Suprapubic skin (tissue), 4 donors: ENCODE data around the gene MDM4. TPM values are rescaled to one million over a fixed set of nuclear protein-coding genes. Genes with fewer than 3 reads are reported as not detected.
"Not testable (repeated sequence)": the region's sequence is repeated elsewhere in the genome, so short reads cannot be mapped to it uniquely, and the experiment has no call there.

Experiments
- DNase-seq, 2 donors: peaks; one replicate each; pipeline ENCODE4 v3.0.0-alpha.2; 2019; ENCODE audit warnings: low spot score in 2 of 2
- H3K27ac ChIP-seq: fragments of 200-600 bp; sonication (generic); one replicate; pipeline ENCODE4 v1.5.1; 2019
- H3K27me3 ChIP-seq: fragments of 200-600 bp; sonication (generic); one replicate; pipeline ENCODE4 v1.5.1; 2019
- H3K36me3 ChIP-seq: fragments of 200-600 bp; sonication (generic); one replicate; pipeline ENCODE4 v1.5.1; 2019
- H3K4me1 ChIP-seq: fragments of 200-600 bp; sonication (generic); one replicate; pipeline ENCODE4 v1.5.1; 2019
- H3K4me3 ChIP-seq: fragments of 200-600 bp; sonication (generic); one replicate; pipeline ENCODE4 v1.5.1; 2019; ENCODE audit warnings: mild to moderate bottlenecking
- H3K9me3 ChIP-seq: fragments of 200-600 bp; sonication (generic); one replicate; pipeline ENCODE4 v1.5.1; 2019
- EP300 ChIP-seq: sonication (generic); formaldehyde crosslinking; IDR thresholded peaks from one replicate; pipeline ENCODE4 v1.6.1; 2017; ENCODE audit warnings: antibody characterized with exemption
- POLR2A ChIP-seq, 2 donors: fragments of 450-650 bp; IDR thresholded peaks; one replicate each; pipeline ENCODE4 v1.6.1; 2017; ENCODE audit warnings: antibody characterized with exemption in 2 of 2, mild to moderate bottlenecking in 2 of 2, moderate library complexity in 2 of 2
- POLR2AphosphoS5 ChIP-seq, 3 donors: sonication (generic); formaldehyde crosslinking; IDR thresholded peaks; one replicate each; pipeline ENCODE4 v1.6.1; 2017; ENCODE audit warnings: antibody characterized with exemption in 3 of 3
- WGBS: methylation state at CpG from one replicate; pipeline ENCODE4 v1.1.5; 2018; 5-methylcytosine and 5-hydroxymethylcytosine counted together
- total RNA-seq, 4 donors: library from RNA; depleted of rRNA; stranded (reverse); fragments of >200 nt; gene quantifications; one replicate each; pipeline ENCODE4 v1.1.0, GENCODE V29; 2016
- TF ChIP-seq, protein P1 (sequence below), 2 donors: fragments of 200-600 bp in 1 of 2; fragments of 450-650 bp in 1 of 2; sonication (generic) in 1 of 2; IDR thresholded peaks; one replicate each; pipeline ENCODE4 v1.5.1; 2016 to 2019; ENCODE audit warnings: antibody characterized with exemption in 2 of 2, mild to moderate bottlenecking in 1 of 2, moderate library complexity in 1 of 2

Gene MDM4
- total RNA-seq, 4 donors from 2014 or later, result 49.1 to 222 (median 63.2) TPM

DNA sequence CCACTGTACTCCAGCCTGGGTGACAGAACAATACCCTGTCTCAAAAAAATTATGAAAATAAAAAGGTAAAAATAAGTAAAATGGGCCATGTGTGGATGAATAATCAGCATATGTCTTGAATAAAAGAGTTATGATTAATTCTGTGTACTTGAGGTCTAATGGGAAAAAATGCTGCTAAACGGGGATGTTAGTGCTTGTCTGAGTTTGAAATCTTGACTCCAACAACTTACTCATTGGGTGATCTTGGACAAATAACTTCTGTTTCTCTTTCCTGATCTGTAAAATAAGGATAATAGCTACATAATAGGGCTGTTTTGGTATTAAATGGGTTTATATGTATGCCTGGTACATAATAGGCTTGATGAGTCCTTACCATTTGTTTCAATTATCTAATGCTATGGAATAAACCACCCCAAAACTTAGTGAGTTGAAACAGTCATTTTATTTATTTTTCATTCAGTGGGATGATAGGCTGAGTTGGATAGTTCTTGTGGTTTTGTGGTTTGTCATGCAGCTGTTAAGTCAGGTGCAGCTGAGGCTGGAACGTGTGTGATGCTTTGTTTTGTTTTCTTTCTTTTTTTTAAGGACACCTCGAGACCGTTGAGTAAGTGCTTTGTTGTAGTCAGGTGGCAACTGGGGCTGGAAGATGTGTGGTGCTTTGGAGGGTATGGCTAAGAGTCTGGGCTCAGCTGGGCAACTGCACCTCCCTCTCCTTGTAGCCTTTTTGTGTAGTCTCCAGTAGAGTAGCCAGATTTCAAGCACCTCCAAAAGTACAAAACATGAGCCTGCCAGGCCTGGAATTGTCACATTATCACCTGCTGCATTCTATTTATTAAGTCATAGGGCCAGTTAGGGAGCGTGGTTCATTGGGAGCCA, 4.9 kb downstream of the MDM4 start:
- Histone ChIP-seq H3K27ac (no peak overlapping the region), H3K9me3 (no peaks in the 10 kb centered on the region), H3K4me1 (peaks cover 37% of the 10 kb centered on the region), H3K36me3 (peaks cover 8% of the 10 kb centered on the region), H3K4me3 (no peak overlapping the region), H3K27me3 (no peaks in the 10 kb centered on the region)
- no peak for DNase-seq
- WGBS, result 47% methylated on average over 5 of the region's 5 CpGs
- no peak for TF ChIP-seq POLR2A (IDR thresholded peaks at IDR 0.05)

DNA sequence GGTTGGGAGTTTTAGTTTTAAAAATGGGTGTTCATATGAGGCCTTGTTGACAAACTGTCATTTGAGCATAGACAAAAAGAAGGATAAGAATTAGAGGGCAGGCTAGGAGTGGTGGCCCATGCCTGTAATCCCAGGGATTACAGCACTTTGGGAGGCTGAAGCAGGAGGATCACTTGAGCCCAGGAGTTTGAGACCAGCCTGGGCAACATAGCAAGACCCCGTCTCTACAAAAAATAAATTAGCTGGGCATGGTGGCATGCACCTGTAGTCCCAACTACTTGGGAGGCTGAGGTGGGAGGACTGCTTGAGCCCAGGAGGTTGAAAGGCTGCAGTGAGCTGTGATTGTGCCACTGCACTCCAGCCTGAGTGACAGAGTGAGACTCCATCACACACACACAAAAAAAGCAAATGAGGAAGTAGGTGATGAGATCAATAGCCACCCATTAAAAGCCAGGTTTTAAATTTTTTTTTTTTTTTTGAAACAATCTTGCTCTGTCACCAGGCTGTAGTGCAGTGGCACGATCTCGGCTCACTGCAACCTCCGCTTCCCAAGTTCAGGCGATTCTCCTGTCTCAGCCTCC, 5.8 kb downstream of the MDM4 start:
- WGBS, result 74% methylated on average over 5 of the region's 5 CpGs
- peaks cover 35% of the 10 kb centered on the region for H3K4me1 ChIP-seq
- not testable (repeated sequence) for H3K27ac ChIP-seq, H3K4me3 ChIP-seq, H3K9me3 ChIP-seq, DNase-seq, H3K27me3 ChIP-seq
- peaks cover 18% of the 10 kb centered on the region for H3K36me3 ChIP-seq

GRCh38 chr1:204523605-204524215, 7.5 kb downstream of the MDM4 start:
- 94% methylated on average over 9 of the region's 9 CpGs for WGBS
- no peak for DNase-seq
- Histone ChIP-seq H3K27ac (no peak overlapping the region), H3K4me3 (no peak overlapping the region), H3K4me1 (peaks cover 22% of the 10 kb centered on the region), H3K27me3 (no peaks in the 10 kb centered on the region), H3K36me3 (peaks cover 32% of the 10 kb centered on the region), H3K9me3 (no peaks in the 10 kb centered on the region)
- TF ChIP-seq POLR2A (IDR thresholded peaks at IDR 0.05), result no peak
- TF ChIP-seq POLR2AphosphoS5 (IDR thresholded peaks at IDR 0.05), result no peak
- TF ChIP-seq, protein P1, sequence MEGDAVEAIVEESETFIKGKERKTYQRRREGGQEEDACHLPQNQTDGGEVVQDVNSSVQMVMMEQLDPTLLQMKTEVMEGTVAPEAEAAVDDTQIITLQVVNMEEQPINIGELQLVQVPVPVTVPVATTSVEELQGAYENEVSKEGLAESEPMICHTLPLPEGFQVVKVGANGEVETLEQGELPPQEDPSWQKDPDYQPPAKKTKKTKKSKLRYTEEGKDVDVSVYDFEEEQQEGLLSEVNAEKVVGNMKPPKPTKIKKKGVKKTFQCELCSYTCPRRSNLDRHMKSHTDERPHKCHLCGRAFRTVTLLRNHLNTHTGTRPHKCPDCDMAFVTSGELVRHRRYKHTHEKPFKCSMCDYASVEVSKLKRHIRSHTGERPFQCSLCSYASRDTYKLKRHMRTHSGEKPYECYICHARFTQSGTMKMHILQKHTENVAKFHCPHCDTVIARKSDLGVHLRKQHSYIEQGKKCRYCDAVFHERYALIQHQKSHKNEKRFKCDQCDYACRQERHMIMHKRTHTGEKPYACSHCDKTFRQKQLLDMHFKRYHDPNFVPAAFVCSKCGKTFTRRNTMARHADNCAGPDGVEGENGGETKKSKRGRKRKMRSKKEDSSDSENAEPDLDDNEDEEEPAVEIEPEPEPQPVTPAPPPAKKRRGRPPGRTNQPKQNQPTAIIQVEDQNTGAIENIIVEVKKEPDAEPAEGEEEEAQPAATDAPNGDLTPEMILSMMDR (IDR thresholded peaks at IDR 0.05), result no peak
- no peak for TF ChIP-seq EP300

DNA sequence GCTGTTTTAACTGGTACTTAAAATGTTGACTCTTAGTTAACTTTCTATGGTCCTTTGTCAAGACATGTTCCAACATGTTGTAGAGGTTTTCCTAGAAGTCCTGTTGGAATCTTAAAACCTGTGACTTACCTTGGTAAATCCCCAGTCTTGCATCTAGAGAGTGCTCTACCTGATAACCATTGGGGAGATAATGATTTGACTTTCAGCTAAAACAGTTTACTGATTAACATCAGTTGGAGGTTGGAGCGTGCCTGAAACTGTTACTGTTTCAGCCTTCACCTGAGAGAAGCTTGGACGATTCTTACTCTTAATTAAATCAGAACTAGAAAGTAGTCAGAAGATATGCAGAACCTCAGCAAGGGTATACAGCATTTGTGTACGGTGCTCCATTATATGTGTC, 8.8 kb downstream of the MDM4 start:
- no peaks in the 10 kb centered on the region for H3K9me3 ChIP-seq
- DNase-seq, result no peak
- peaks cover 22% of the 10 kb centered on the region for H3K4me1 ChIP-seq
- TF ChIP-seq POLR2AphosphoS5 (IDR thresholded peaks at IDR 0.05) (no peak), EP300 (no peak), POLR2A (IDR thresholded peaks at IDR 0.05) (no peak)
- TF ChIP-seq, protein P1 (IDR thresholded peaks at IDR 0.05), result no peak
- no peak overlapping the region for H3K4me3 ChIP-seq
- H3K27me3 ChIP-seq, result no peaks in the 10 kb centered on the region
- WGBS, result 60% methylated on average over 3 of the region's 3 CpGs
- peaks cover 45% of the 10 kb centered on the region for H3K36me3 ChIP-seq
- no peak overlapping the region for H3K27ac ChIP-seq

GRCh38 chr1:204528241-204528640, 12.0 kb downstream of the MDM4 start:
- 94% methylated on average over 5 of the region's 5 CpGs for WGBS
- H3K36me3 ChIP-seq, result peaks cover 76% of the 10 kb centered on the region
- no peak for DNase-seq

More at GRCh38 chr1:204528241-204528640, 12.0 kb downstream of the MDM4 start:
- H3K4me3 ChIP-seq, result no peak overlapping the region
- no peak for TF ChIP-seq POLR2AphosphoS5 (IDR thresholded peaks at IDR 0.05)
- no peak for TF ChIP-seq POLR2A (IDR thresholded peaks at IDR 0.05)
- TF ChIP-seq, protein P1 (IDR thresholded peaks at IDR 0.05), result no peak
- TF ChIP-seq EP300, result no peak
- no peaks in the 10 kb centered on the region for H3K27me3 ChIP-seq
- H3K9me3 ChIP-seq, result no peaks in the 10 kb centered on the region
- H3K4me1 ChIP-seq, result peaks cover 9% of the 10 kb centered on the region
- H3K27ac ChIP-seq, result no peak overlapping the region
